ENCODE measurements around the gene CRY1. TPM values are rescaled to one million over a fixed set of nuclear protein-coding genes. Genes with fewer than 3 reads are reported as not detected.

The CRY1 gene
- total RNA-seq, 2 experiments from 2014 or later: 70.7 to 77.4 TPM

DNA sequence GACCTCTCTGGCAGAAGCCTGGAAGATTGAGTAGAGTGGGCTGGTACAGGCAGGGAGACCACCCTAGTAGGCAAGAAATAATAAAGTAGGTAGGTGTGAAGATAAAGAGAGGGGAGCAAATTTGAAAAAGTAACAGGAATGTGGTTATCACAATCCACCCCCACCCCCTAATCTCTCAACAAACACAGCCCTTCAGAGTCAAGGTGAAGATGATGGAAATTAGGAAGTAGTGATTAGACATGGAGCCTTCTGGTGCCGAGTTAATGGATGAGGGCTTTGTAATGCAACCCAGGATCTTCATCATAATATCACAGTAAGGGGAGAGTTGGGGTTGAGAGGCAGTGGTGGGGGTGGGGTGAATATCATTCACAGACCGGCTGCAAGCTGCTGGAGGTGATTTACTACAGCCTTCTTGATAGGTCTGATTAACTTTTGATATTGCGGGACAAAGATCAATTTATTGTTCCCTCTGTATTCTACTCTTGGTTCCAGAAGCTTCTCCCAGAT is 29.2 kb upstream of the CRY1 start:
- ChIA-PET CTCF (no interaction called here), POLR2A (no interaction called here)
- no peaks in the 10 kb centered on the region for H3K9me3 ChIP-seq (ENCODE audit: control insufficient read depth in 1 of 2, insufficient read depth in 1 of 2, low read length in 2 of 2)
- Mint-ChIP-seq H3K4me1 (ENCODE audit: low read depth) (no peaks in the 10 kb centered on the region), H3K27ac (no peak overlapping the region), H3K27me3 (peaks cover 34% of the 10 kb centered on the region), H3K4me3 (no peak overlapping the region), H3K9me3 (no peaks in the 10 kb centered on the region), H3K36me3 (ENCODE audit: low read depth) (no peaks in the 10 kb centered on the region)
- TF ChIP-seq, protein P1, sequence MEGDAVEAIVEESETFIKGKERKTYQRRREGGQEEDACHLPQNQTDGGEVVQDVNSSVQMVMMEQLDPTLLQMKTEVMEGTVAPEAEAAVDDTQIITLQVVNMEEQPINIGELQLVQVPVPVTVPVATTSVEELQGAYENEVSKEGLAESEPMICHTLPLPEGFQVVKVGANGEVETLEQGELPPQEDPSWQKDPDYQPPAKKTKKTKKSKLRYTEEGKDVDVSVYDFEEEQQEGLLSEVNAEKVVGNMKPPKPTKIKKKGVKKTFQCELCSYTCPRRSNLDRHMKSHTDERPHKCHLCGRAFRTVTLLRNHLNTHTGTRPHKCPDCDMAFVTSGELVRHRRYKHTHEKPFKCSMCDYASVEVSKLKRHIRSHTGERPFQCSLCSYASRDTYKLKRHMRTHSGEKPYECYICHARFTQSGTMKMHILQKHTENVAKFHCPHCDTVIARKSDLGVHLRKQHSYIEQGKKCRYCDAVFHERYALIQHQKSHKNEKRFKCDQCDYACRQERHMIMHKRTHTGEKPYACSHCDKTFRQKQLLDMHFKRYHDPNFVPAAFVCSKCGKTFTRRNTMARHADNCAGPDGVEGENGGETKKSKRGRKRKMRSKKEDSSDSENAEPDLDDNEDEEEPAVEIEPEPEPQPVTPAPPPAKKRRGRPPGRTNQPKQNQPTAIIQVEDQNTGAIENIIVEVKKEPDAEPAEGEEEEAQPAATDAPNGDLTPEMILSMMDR (IDR thresholded peaks at IDR 0.05): no peak
- no peaks in the 10 kb centered on the region for H3K36me3 ChIP-seq (ENCODE audit: insufficient read depth, low read length)
- H3K27me3 ChIP-seq (ENCODE audit: control insufficient read depth in 1 of 2, insufficient read depth in 2 of 2, low read length in 2 of 2): peaks cover 0 to 11% of the 10 kb centered on the region in 2 experiments
- no peak overlapping the region for H3K4me3 ChIP-seq (ENCODE audit: low read length)
- no peak for ATAC-seq (ENCODE audit: poor library complexity)
- H3K4me1 ChIP-seq (ENCODE audit: insufficient read depth, low read length): no peaks in the 10 kb centered on the region
- intact Hi-C loops (cut with DNase I, micrococcal nuclease): no loop called here
- DNase-seq: no peak
- no peak overlapping the region for H3K27ac ChIP-seq (ENCODE audit: low read depth in 1 of 2, low read length in 2 of 2)

DNA sequence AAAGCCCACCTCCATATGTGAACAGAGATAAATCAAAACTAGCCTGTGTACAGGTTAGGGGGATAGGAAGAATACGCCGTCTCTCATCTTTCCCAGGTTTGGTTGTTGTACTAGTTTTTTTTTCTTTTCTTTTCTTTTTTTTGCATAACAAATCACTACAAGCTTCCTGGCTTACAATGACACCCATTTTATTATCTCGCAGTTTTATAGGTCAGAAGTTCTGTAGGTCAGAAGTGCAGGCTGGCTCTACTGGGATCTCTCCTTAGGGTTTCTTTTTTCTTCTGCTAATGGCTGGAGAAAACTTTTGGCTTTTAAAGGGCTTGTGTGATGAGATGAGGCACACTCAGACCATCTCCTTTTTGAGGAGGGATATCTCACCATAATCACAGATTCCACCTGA is 25.7 kb upstream of the CRY1 start:
- no peaks in the 10 kb centered on the region for H3K4me1 Mint-ChIP-seq (ENCODE audit: low read depth)
- no peak overlapping the region for H3K27ac Mint-ChIP-seq
- TF ChIP-seq, protein P1 (IDR thresholded peaks at IDR 0.05): no peak
- no peak overlapping the region for H3K27ac ChIP-seq (ENCODE audit: low read depth in 1 of 2, low read length in 2 of 2)
- H3K4me1 ChIP-seq (ENCODE audit: insufficient read depth, low read length): no peaks in the 10 kb centered on the region
- no peaks in the 10 kb centered on the region for H3K36me3 Mint-ChIP-seq (ENCODE audit: low read depth)
- ChIA-PET CTCF (interaction anchor here (1.6 kb wide), 1 partner anchor 13 kb away, joined by 4 read pairs; no protein-coding TSS in a partner anchor), POLR2A (no interaction called here)
- no peak for ATAC-seq (ENCODE audit: poor library complexity)
- peaks cover 30% of the 10 kb centered on the region for H3K27me3 Mint-ChIP-seq
- no peak overlapping the region for H3K4me3 ChIP-seq (ENCODE audit: low read length)
- H3K9me3 ChIP-seq (ENCODE audit: control insufficient read depth in 1 of 2, insufficient read depth in 1 of 2, low read length in 2 of 2): no peaks in the 10 kb centered on the region
- no peak overlapping the region for H3K4me3 Mint-ChIP-seq
- peaks cover 0 to 11% of the 10 kb centered on the region in 2 experiments for H3K27me3 ChIP-seq (ENCODE audit: control insufficient read depth in 1 of 2, insufficient read depth in 2 of 2, low read length in 2 of 2)
- no peak for DNase-seq
- H3K9me3 Mint-ChIP-seq: no peaks in the 10 kb centered on the region
- H3K36me3 ChIP-seq (ENCODE audit: insufficient read depth, low read length): no peaks in the 10 kb centered on the region
- intact Hi-C loops (cut with DNase I, micrococcal nuclease): no loop called here

DNA sequence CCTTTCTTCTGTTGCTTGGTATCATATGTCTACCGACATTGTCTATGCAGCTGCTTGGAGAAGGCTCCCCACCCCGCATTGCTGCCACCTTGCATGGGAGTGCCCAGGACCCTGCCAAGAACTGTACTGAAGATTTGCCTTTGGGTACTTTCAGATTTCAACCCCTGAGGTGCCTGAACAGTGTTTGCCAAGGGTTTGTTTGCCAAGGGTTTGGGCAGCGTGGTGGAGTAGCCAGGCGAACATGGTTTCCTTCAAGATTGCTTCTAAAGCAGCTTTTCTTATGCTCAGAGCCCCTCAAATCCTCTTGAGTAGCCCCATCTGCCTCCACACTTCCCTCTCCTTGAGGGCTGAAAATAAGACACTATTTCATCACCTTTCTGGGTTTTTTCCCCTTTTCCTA is 25.3 kb upstream of the CRY1 start:
- Mint-ChIP-seq H3K4me3 (no peak overlapping the region), H3K4me1 (ENCODE audit: low read depth) (no peaks in the 10 kb centered on the region), H3K27me3 (peaks cover 28% of the 10 kb centered on the region), H3K36me3 (ENCODE audit: low read depth) (no peaks in the 10 kb centered on the region), H3K27ac (no peak overlapping the region), H3K9me3 (no peaks in the 10 kb centered on the region)
- Histone ChIP-seq H3K4me3 (ENCODE audit: low read length) (no peak overlapping the region), H3K27ac (ENCODE audit: low read depth in 1 of 2, low read length in 2 of 2) (no peak overlapping the region), H3K9me3 (ENCODE audit: control insufficient read depth in 1 of 2, insufficient read depth in 1 of 2, low read length in 2 of 2) (no peaks in the 10 kb centered on the region), H3K27me3 (ENCODE audit: control insufficient read depth in 1 of 2, insufficient read depth in 2 of 2, low read length in 2 of 2) (peaks cover 0 to 11% of the 10 kb centered on the region in 2 experiments), H3K36me3 (ENCODE audit: insufficient read depth, low read length) (no peaks in the 10 kb centered on the region), H3K4me1 (ENCODE audit: insufficient read depth, low read length) (no peaks in the 10 kb centered on the region)
- POLR2A ChIA-PET: no interaction called here
- CTCF ChIA-PET: interaction anchor here (1.6 kb wide), 1 partner anchor 13 kb away, joined by 4 read pairs; no protein-coding TSS in a partner anchor
- TF ChIP-seq, protein P1 (IDR thresholded peaks at IDR 0.05): no peak
- intact Hi-C loops (cut with DNase I, micrococcal nuclease): no loop called here
- ATAC-seq (ENCODE audit: poor library complexity) (no peak), DNase-seq (no peak)

All from CD4-positive, alpha-beta T cell (primary cell).